Testis (tissue), 3 donors: Measurements from ENCODE around the gene TFB1M. TPM values are rescaled to one million over a fixed set of nuclear protein-coding genes. Genes with fewer than 3 reads are reported as not detected.

Experiments
- DNase-seq: peaks from one replicate; pipeline ENCODE4 v3.0.0-alpha.2; 2019
- H3K27ac ChIP-seq, 2 donors: fragments of 200-600 bp; sonication (generic); one replicate each; pipeline ENCODE4 v1.5.1; 2019
- H3K27me3 ChIP-seq: fragments of 200-600 bp; sonication (generic); one replicate; pipeline ENCODE4 v1.5.1; 2019
- H3K36me3 ChIP-seq: fragments of 200-600 bp; sonication (generic); one replicate; pipeline ENCODE4 v1.5.1; 2017; ENCODE audit warnings: low read depth; ENCODE audit errors: missing control alignments
- H3K4me1 ChIP-seq: fragments of 200-600 bp; sonication (generic); one replicate; pipeline ENCODE4 v1.5.1; 2019
- H3K4me3 ChIP-seq, 2 donors: fragments of 200-600 bp; sonication (generic); one replicate each; pipeline ENCODE4 v1.5.1; 2017 to 2019
- H3K9me3 ChIP-seq: fragments of 200-600 bp; sonication (generic); one replicate; pipeline ENCODE4 v1.5.1; 2017
- POLR2A ChIP-seq: fragments of 450-650 bp; IDR thresholded peaks from one replicate; pipeline ENCODE4 v1.6.1; 2017; ENCODE audit warnings: antibody characterized with exemption, mild to moderate bottlenecking, moderate library complexity
- WGBS, 2 donors: methylation state at CpG; one replicate each; pipeline ENCODE4 v1.1.5; 2018; 5-methylcytosine and 5-hydroxymethylcytosine counted together
- intact Hi-C: fragments of 100-400 bp; cut with DNase I; formaldehyde crosslinking; loops from one replicate; pipeline ENCODE4 v1.15.1; 2023; ENCODE audit warnings: low total_unique reads
- polyA plus RNA-seq: library from polyadenylated mRNA; stranded (reverse); fragments of 350-450 nt; fragmentation: Illumina TruSeq; extraction: RNeasy Lipid Tissue Mini Kit (QIAGEN cat#74804); gene quantifications from one replicate; pipeline ENCODE4 v1.2.3, GENCODE V29; 2014; ENCODE audit warnings: low read depth, low replicate concordance; ENCODE audit not compliant: insufficient read depth
- total RNA-seq, 2 donors: library from RNA; depleted of rRNA; stranded (reverse); fragments of >200 nt; gene quantifications; one replicate each; pipeline ENCODE4 v1.2.3, GENCODE V29; 2016
- TF ChIP-seq, protein P1 (sequence below), 3 experiments: fragments of 450-650 bp in 2 of 3; fragments of 200-600 bp in 1 of 3; sonication (generic) in 1 of 3; IDR thresholded peaks; one replicate each; pipeline ENCODE4 v1.5.1; 2016 to 2019; ENCODE audit warnings: antibody characterized with exemption in 3 of 3, mild to moderate bottlenecking in 2 of 3, moderate library complexity in 1 of 3

TFB1M gene
- total and polyA plus RNA-seq, 3 donors from 2014 or later: 32.2 to 47.1 (median 36.1) TPM

DNA sequence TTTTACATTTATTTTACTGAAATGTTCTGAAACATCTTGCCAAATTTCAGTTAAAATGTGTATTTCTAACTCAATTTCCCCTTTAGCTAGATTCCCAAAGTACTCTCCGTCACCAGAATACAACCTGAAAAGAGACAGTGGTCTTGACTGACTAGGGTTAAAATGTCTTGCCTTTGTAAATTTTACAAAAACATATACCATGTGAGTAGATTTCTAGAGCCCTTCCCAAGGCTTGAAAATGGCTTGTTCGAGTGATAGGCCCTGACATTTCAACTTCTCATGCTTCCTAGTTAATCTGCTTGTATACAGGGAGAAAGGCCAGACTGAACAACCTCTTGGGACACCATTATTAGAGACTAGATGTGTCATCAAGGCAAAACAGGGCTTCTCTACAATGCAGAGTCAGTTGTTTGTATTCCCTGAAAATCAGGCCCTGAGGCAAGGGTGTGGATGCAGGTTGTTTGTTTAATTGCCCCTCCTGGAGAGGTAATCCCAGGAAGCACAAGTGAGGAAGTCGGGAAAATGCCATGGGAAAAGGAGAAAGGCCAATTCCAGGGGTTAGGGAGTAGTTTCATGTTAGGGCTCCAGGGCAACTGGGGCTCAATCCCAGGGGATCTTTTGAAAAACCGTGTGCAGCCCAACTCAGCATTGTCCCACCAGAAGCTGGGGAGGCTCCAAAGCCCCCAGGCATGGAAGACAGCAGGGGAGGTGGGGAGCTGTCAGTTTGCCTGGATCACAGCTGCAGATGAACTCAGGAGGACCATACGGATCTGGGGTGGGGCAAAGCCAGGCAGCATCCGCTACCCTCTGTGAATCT is 11.6 kb upstream of the TFB1M start:
- H3K36me3 ChIP-seq: no peaks in the 10 kb centered on the region
- WGBS, 2 donors: 65 to 76% methylated on average over 6 of the region's 6 CpGs
- TF ChIP-seq, protein P1, sequence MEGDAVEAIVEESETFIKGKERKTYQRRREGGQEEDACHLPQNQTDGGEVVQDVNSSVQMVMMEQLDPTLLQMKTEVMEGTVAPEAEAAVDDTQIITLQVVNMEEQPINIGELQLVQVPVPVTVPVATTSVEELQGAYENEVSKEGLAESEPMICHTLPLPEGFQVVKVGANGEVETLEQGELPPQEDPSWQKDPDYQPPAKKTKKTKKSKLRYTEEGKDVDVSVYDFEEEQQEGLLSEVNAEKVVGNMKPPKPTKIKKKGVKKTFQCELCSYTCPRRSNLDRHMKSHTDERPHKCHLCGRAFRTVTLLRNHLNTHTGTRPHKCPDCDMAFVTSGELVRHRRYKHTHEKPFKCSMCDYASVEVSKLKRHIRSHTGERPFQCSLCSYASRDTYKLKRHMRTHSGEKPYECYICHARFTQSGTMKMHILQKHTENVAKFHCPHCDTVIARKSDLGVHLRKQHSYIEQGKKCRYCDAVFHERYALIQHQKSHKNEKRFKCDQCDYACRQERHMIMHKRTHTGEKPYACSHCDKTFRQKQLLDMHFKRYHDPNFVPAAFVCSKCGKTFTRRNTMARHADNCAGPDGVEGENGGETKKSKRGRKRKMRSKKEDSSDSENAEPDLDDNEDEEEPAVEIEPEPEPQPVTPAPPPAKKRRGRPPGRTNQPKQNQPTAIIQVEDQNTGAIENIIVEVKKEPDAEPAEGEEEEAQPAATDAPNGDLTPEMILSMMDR (IDR thresholded peaks at IDR 0.05): no peak

DNA sequence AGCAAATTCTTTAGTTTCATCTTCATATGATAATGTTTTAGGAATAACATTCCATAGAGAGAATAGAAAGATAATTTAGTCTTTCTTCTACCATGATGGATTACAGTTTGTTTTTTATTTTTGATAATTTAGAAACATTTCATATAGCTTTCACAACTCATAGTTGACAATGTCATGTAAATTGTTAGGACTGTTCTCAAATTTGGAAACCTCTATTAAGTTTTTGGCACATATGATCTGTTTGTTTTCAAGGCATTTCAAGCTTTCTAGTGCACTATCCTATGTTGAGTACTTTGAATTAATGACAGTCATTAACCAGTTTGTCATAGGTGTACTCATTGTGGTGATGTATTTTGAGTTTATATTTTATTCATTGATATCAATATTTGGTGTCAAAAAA is 10.7 kb upstream of the TFB1M start:
- Histone ChIP-seq H3K9me3 (no peaks in the 10 kb centered on the region), H3K27me3 (no peaks in the 10 kb centered on the region), H3K4me1 (no peaks in the 10 kb centered on the region), H3K4me3 (no peak overlapping the region), H3K36me3 (no peaks in the 10 kb centered on the region), H3K27ac (no peak overlapping the region)
- intact Hi-C loops: no loop called here
- TF ChIP-seq POLR2A: no peak
- TF ChIP-seq, protein P1 (IDR thresholded peaks at IDR 0.05): no peak
- DNase-seq: no peak

More for the DNA sequence above, 11.6 kb upstream of the TFB1M start:
- H3K4me3 ChIP-seq: no peak overlapping the region
- no peaks in the 10 kb centered on the region for H3K27me3 ChIP-seq
- no peaks in the 10 kb centered on the region for H3K4me1 ChIP-seq
- H3K27ac ChIP-seq: no peak overlapping the region
- H3K9me3 ChIP-seq: no peaks in the 10 kb centered on the region
- intact Hi-C loops: no loop called here
- DNase-seq: no peak

DNA sequence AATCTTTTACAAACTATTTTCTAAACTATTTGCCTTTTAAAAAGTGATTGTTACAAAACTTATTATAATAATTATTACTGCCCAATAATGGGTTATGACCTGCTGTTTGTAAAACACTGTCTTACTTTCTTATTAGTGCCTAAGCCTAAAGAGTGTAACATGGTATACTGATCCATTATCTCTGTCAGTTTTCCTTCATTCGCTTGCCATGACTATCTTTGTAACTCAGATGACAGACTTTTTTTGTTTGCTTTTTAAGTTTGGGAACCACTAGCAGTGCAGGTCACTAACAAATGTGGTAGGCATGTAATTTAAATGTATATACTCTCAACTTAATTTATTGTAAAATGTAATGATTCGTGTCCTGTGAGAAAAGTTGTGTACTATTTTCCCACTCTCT is 9.9 kb upstream of the TFB1M start:
- Histone ChIP-seq H3K27ac (no peak overlapping the region), H3K4me1 (no peaks in the 10 kb centered on the region), H3K9me3 (no peaks in the 10 kb centered on the region), H3K36me3 (no peaks in the 10 kb centered on the region), H3K4me3 (no peak overlapping the region), H3K27me3 (no peaks in the 10 kb centered on the region)
- intact Hi-C loops: no loop called here
- TF ChIP-seq POLR2A: no peak
- TF ChIP-seq, protein P1 (IDR thresholded peaks at IDR 0.05): no peak
- DNase-seq: no peak
- 77 to 93% methylated on average over 2 of the region's 2 CpGs for WGBS, 2 donors

DNA sequence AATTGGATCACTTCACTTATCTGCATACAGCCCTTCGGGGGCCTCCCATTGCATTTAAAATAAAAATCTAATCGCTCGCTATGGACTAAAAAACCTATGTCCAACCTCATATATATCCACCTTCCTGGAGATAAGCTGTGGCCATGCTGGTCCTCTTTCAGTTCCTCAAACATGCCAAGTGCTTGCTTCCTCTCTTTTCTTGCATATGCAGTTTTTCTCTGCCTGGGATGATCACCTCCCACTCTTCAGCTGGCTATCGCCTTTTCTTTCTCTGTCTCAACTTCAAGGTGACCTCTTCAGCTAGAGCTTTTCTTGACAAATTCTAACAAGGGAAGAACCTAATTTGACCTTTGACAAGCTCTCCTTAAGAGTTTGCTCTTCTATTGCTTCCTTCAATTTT is 5.6 kb upstream of the TFB1M start:
- 88 to 90% methylated on average over 4 of the region's 4 CpGs for WGBS, 2 donors
- intact Hi-C loops: no loop called here
- no peak overlapping the region for H3K27ac ChIP-seq
- no peaks in the 10 kb centered on the region for H3K36me3 ChIP-seq
- DNase-seq: no peak
- no peaks in the 10 kb centered on the region for H3K27me3 ChIP-seq
- no peak for TF ChIP-seq POLR2A
- TF ChIP-seq, protein P1 (IDR thresholded peaks at IDR 0.05): no peak
- no peak overlapping the region for H3K4me3 ChIP-seq
- H3K9me3 ChIP-seq: no peaks in the 10 kb centered on the region
- H3K4me1 ChIP-seq: peaks cover 5% of the 10 kb centered on the region

DNA sequence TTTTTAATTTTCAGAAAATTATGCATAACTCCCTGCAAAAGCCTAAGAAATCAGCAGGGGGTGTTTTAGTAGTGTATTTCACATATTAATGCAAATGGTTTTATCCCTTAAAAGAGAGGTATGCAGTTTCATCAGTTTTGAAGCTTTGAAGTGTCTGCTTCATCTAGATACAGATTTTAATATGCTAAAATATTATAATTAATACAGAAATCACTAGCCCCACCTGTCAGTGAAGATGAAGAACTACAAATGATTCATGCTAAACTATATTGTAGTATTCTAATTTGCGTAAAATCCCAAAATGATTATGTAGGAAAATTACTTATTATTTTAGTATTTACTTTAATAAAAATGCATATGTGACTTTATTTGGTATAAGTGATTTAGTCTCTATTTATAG is 2.9 kb upstream of the TFB1M start:
- Histone ChIP-seq H3K9me3 (no peaks in the 10 kb centered on the region), H3K27me3 (no peaks in the 10 kb centered on the region), H3K36me3 (no peaks in the 10 kb centered on the region), H3K4me3 (no peak overlapping the region), H3K27ac (no peak overlapping the region), H3K4me1 (peaks cover 11% of the 10 kb centered on the region)
- WGBS, 2 donors: 88 to 96% methylated on average over 1 of the region's 1 CpG
- intact Hi-C loops: no loop called here
- TF ChIP-seq, protein P1 (IDR thresholded peaks at IDR 0.05): no peak
- TF ChIP-seq POLR2A: no peak
- DNase-seq: no peak
